T-helper 2 cell treated with Interferon-gamma antibody and Interleukin-4, amounts not matched to agents 5 μg/mL and 100 μg/mL, for 36 hours (primary cell): ENCODE results near the gene FBXW8.

Experiments
- DNase-seq: peaks from one replicate; pipeline ENCODE4 v3.0.0; 2021; ENCODE audit warnings: low spot score
- H3K27ac Mint-ChIP-seq: one replicate; pipeline ENCODE4 v1.8.0; 2021; ENCODE audit warnings: mild to moderate bottlenecking, mixed read lengths
- H3K27me3 Mint-ChIP-seq: one replicate; pipeline ENCODE4 v1.8.0; 2021; ENCODE audit warnings: low read depth, mixed read lengths
- H3K36me3 Mint-ChIP-seq: one replicate; pipeline ENCODE4 v1.8.0; 2021; ENCODE audit warnings: low read depth, mixed read lengths
- H3K4me1 Mint-ChIP-seq: one replicate; pipeline ENCODE4 v1.8.0; 2021; ENCODE audit warnings: low read depth, mixed read lengths
- H3K4me3 Mint-ChIP-seq: one replicate; pipeline ENCODE4 v1.8.0; 2022; ENCODE audit warnings: mild to moderate bottlenecking, moderate library complexity, mixed read lengths
- H3K9me3 Mint-ChIP-seq: one replicate; pipeline ENCODE4 v1.8.0; 2021; ENCODE audit warnings: mixed read lengths

Gene FBXW8

GRCh38 chr12:117026343-117026742 is 115.6 kb downstream of the FBXW8 start:
- peaks cover 3% of the 10 kb centered on the region for H3K36me3 Mint-ChIP-seq
- no peak for DNase-seq
- no peaks in the 10 kb centered on the region for H3K27me3 Mint-ChIP-seq
- no peaks in the 10 kb centered on the region for H3K9me3 Mint-ChIP-seq
- H3K27ac Mint-ChIP-seq = no peak overlapping the region
- H3K4me1 Mint-ChIP-seq = no peaks in the 10 kb centered on the region
- no peak overlapping the region for H3K4me3 Mint-ChIP-seq

GRCh38 chr12:117026921-117027250 is 116.1 kb downstream of the FBXW8 start:
- peaks cover 3% of the 10 kb centered on the region for H3K36me3 Mint-ChIP-seq
- no peak for DNase-seq
- no peak overlapping the region for H3K4me3 Mint-ChIP-seq
- no peaks in the 10 kb centered on the region for H3K4me1 Mint-ChIP-seq
- H3K27ac Mint-ChIP-seq = no peak overlapping the region
- no peaks in the 10 kb centered on the region for H3K27me3 Mint-ChIP-seq
- H3K9me3 Mint-ChIP-seq = no peaks in the 10 kb centered on the region

GRCh38 chr12:117027251-117028086 is 116.7 kb downstream of the FBXW8 start:
- no peak for DNase-seq
- Mint-ChIP-seq H3K9me3 (no peaks in the 10 kb centered on the region), H3K4me1 (no peaks in the 10 kb centered on the region), H3K36me3 (peaks cover 3% of the 10 kb centered on the region), H3K27ac (no peak overlapping the region), H3K27me3 (peaks cover 3% of the 10 kb centered on the region), H3K4me3 (no peak overlapping the region)

- peaks cover 3% of the 10 kb centered on the region for H3K27me3 Mint-ChIP-seq
- H3K4me1 Mint-ChIP-seq = no peaks in the 10 kb centered on the region
- no peak overlapping the region for H3K4me3 Mint-ChIP-seq
- DNase-seq = no peak
- no peaks in the 10 kb centered on the region for H3K9me3 Mint-ChIP-seq
- no peak overlapping the region for H3K27ac Mint-ChIP-seq
- H3K36me3 Mint-ChIP-seq = peaks cover 3% of the 10 kb centered on the region
Observed at GRCh38 chr12:117028254-117028653, 117.5 kb downstream of the FBXW8 start.

GRCh38 chr12:117030187-117030900 is 119.6 kb downstream of the FBXW8 start:
- Mint-ChIP-seq H3K27me3 (peaks cover 4% of the 10 kb centered on the region), H3K4me1 (no peaks in the 10 kb centered on the region), H3K9me3 (no peaks in the 10 kb centered on the region), H3K36me3 (peaks cover 3% of the 10 kb centered on the region), H3K4me3 (no peak overlapping the region), H3K27ac (no peak overlapping the region)
- no peak for DNase-seq

- peaks cover 4% of the 10 kb centered on the region for H3K27me3 Mint-ChIP-seq
- no peak for DNase-seq
- no peaks in the 10 kb centered on the region for H3K9me3 Mint-ChIP-seq
- H3K4me3 Mint-ChIP-seq = no peak overlapping the region
- H3K27ac Mint-ChIP-seq = no peak overlapping the region
- no peaks in the 10 kb centered on the region for H3K4me1 Mint-ChIP-seq
- peaks cover 3% of the 10 kb centered on the region for H3K36me3 Mint-ChIP-seq
Observed at GRCh38 chr12:117031843-117032592, 121.3 kb downstream of the FBXW8 start.

GRCh38 chr12:117032593-117033381 is 122.0 kb downstream of the FBXW8 start:
- no peaks in the 10 kb centered on the region for H3K4me1 Mint-ChIP-seq
- no peak overlapping the region for H3K27ac Mint-ChIP-seq
- no peaks in the 10 kb centered on the region for H3K9me3 Mint-ChIP-seq
- peaks cover 4% of the 10 kb centered on the region for H3K27me3 Mint-ChIP-seq
- no peak for DNase-seq
- peaks cover 3% of the 10 kb centered on the region for H3K36me3 Mint-ChIP-seq
- H3K4me3 Mint-ChIP-seq = no peak overlapping the region

- Mint-ChIP-seq H3K27me3 (peaks cover 4% of the 10 kb centered on the region), H3K4me1 (no peaks in the 10 kb centered on the region), H3K9me3 (no peaks in the 10 kb centered on the region), H3K4me3 (no peak overlapping the region), H3K36me3 (peaks cover 1% of the 10 kb centered on the region), H3K27ac (no peak overlapping the region)
- DNase-seq = no peak
Observed at GRCh38 chr12:117033382-117034221, 122.9 kb downstream of the FBXW8 start.

- peaks cover 1% of the 10 kb centered on the region for H3K36me3 Mint-ChIP-seq
- no peak for DNase-seq
- no peak overlapping the region for H3K27ac Mint-ChIP-seq
- no peaks in the 10 kb centered on the region for H3K4me1 Mint-ChIP-seq
- peaks cover 4% of the 10 kb centered on the region for H3K27me3 Mint-ChIP-seq
- H3K4me3 Mint-ChIP-seq = no peak overlapping the region
- H3K9me3 Mint-ChIP-seq = no peaks in the 10 kb centered on the region
Observed at GRCh38 chr12:117034249-117034648, 123.5 kb downstream of the FBXW8 start.

GRCh38 chr12:117034701-117035151 is 124.0 kb downstream of the FBXW8 start:
- H3K27me3 Mint-ChIP-seq = peaks cover 4% of the 10 kb centered on the region
- no peaks in the 10 kb centered on the region for H3K9me3 Mint-ChIP-seq
- no peaks in the 10 kb centered on the region for H3K4me1 Mint-ChIP-seq
- H3K4me3 Mint-ChIP-seq = no peak overlapping the region
- no peak overlapping the region for H3K27ac Mint-ChIP-seq
- no peak for DNase-seq
- H3K36me3 Mint-ChIP-seq = peaks cover 1% of the 10 kb centered on the region

GRCh38 chr12:117035287-117035686 is 124.5 kb downstream of the FBXW8 start:
- peaks cover 4% of the 10 kb centered on the region for H3K27me3 Mint-ChIP-seq
- H3K27ac Mint-ChIP-seq = no peak overlapping the region
- no peaks in the 10 kb centered on the region for H3K4me1 Mint-ChIP-seq
- no peak for DNase-seq
- H3K9me3 Mint-ChIP-seq = no peaks in the 10 kb centered on the region
- no peak overlapping the region for H3K4me3 Mint-ChIP-seq
- H3K36me3 Mint-ChIP-seq = peaks cover 1% of the 10 kb centered on the region

- H3K4me3 Mint-ChIP-seq = no peak overlapping the region
- H3K4me1 Mint-ChIP-seq = no peaks in the 10 kb centered on the region
- peaks cover 4% of the 10 kb centered on the region for H3K27me3 Mint-ChIP-seq
- H3K27ac Mint-ChIP-seq = no peak overlapping the region
- DNase-seq = no peak
- H3K36me3 Mint-ChIP-seq = peaks cover 1% of the 10 kb centered on the region
- H3K9me3 Mint-ChIP-seq = no peaks in the 10 kb centered on the region
Observed at GRCh38 chr12:117036046-117036445, 125.3 kb downstream of the FBXW8 start.

- Mint-ChIP-seq H3K4me1 (no peaks in the 10 kb centered on the region), H3K27ac (no peak overlapping the region), H3K4me3 (no peak overlapping the region), H3K27me3 (peaks cover 4% of the 10 kb centered on the region), H3K36me3 (no peaks in the 10 kb centered on the region), H3K9me3 (no peaks in the 10 kb centered on the region)
- no peak for DNase-seq
Observed at GRCh38 chr12:117036547-117036946, 125.8 kb downstream of the FBXW8 start.
